ENCODE measurements around the gene CUBN.

CUBN gene

DNA sequence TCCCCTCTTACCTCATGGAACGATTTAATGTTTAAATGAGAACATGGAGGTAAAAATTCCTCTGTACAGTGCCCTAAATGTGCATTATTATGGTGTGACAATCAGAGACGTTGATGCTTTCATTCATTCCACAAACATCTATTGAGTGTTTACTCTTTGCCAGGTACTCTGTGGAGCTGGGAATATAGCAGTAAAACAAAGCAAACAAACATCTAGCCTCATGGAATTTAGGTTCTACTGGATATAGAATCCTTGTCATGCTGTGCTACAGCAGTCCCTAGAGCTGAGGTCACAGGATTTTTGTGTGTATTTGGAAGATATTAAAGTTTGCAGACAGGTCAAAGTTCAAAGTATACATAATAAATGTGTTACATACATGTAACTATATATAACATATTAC lies 140.7 kb downstream of the CUBN start:
- ChIA-PET POLR2A (no interaction called here), CTCF (interaction anchor here (1.6 kb wide), 1 partner anchor 21 kb away, joined by 6 read pairs; no protein-coding TSS in a partner anchor)
- Histone ChIP-seq H3K27ac (ENCODE audit: extremely low read depth, low read depth, low read length) (no peak overlapping the region), H3K4me1 (ENCODE audit: control insufficient read depth, insufficient read depth, low read length) (no peaks in the 10 kb centered on the region), H3K9me3 (ENCODE audit: control insufficient read depth, insufficient read depth, low read depth, low read length) (no peaks in the 10 kb centered on the region), H3K36me3 (ENCODE audit: control insufficient read depth in 2 of 2, insufficient read depth in 1 of 2, low read length in 2 of 2) (no peaks in the 10 kb centered on the region), H3K4me3 (ENCODE audit: low read depth, low read length) (no peak overlapping the region)
- no peak for TF ChIP-seq ZFHX2 (tag by site-specific recombination; conservative IDR thresholded peaks at IDR 0.05)
- TF ChIP-seq ZNF366 (tag by site-specific recombination; conservative IDR thresholded peaks at IDR 0.05), result no peak
- TF ChIP-seq, protein P1, sequence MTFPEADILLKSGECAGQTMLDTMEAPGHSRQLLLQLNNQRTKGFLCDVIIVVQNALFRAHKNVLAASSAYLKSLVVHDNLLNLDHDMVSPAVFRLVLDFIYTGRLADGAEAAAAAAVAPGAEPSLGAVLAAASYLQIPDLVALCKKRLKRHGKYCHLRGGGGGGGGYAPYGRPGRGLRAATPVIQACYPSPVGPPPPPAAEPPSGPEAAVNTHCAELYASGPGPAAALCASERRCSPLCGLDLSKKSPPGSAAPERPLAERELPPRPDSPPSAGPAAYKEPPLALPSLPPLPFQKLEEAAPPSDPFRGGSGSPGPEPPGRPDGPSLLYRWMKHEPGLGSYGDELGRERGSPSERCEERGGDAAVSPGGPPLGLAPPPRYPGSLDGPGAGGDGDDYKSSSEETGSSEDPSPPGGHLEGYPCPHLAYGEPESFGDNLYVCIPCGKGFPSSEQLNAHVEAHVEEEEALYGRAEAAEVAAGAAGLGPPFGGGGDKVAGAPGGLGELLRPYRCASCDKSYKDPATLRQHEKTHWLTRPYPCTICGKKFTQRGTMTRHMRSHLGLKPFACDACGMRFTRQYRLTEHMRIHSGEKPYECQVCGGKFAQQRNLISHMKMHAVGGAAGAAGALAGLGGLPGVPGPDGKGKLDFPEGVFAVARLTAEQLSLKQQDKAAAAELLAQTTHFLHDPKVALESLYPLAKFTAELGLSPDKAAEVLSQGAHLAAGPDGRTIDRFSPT (tag by site-specific recombination; IDR thresholded peaks at IDR 0.05), result no peak
- TF ChIP-seq, protein P2, sequence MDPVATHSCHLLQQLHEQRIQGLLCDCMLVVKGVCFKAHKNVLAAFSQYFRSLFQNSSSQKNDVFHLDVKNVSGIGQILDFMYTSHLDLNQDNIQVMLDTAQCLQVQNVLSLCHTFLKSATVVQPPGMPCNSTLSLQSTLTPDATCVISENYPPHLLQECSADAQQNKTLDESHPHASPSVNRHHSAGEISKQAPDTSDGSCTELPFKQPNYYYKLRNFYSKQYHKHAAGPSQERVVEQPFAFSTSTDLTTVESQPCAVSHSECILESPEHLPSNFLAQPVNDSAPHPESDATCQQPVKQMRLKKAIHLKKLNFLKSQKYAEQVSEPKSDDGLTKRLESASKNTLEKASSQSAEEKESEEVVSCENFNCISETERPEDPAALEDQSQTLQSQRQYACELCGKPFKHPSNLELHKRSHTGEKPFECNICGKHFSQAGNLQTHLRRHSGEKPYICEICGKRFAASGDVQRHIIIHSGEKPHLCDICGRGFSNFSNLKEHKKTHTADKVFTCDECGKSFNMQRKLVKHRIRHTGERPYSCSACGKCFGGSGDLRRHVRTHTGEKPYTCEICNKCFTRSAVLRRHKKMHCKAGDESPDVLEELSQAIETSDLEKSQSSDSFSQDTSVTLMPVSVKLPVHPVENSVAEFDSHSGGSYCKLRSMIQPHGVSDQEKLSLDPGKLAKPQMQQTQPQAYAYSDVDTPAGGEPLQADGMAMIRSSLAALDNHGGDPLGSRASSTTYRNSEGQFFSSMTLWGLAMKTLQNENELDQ (tag by site-specific recombination; IDR thresholded peaks at IDR 0.05; ENCODE audit: low read depth), result no peak
- no peak for TF ChIP-seq ZNF37A (tag by site-specific recombination; IDR thresholded peaks at IDR 0.05)
- no peak for TF ChIP-seq WT1 (tag by site-specific recombination; IDR thresholded peaks at IDR 0.05)
- no peak for TF ChIP-seq ZNF350 (tag by site-specific recombination; IDR thresholded peaks at IDR 0.05)
- TF ChIP-seq, protein P3, sequence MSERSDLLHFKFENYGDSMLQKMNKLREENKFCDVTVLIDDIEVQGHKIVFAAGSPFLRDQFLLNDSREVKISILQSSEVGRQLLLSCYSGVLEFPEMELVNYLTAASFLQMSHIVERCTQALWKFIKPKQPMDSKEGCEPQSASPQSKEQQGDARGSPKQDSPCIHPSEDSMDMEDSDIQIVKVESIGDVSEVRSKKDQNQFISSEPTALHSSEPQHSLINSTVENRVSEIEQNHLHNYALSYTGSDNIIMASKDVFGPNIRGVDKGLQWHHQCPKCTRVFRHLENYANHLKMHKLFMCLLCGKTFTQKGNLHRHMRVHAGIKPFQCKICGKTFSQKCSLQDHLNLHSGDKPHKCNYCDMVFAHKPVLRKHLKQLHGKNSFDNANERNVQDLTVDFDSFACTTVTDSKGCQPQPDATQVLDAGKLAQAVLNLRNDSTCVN (tag by site-specific recombination; optimal IDR thresholded peaks at IDR 0.05), result no peak
- TF ChIP-seq ZNF571 (tag by site-specific recombination; IDR thresholded peaks at IDR 0.05), result no peak
- TF ChIP-seq HOXD13 (CRISPR knock-in tag; IDR thresholded peaks at IDR 0.05; ENCODE audit: borderline replicate concordance), result no peak
- no peak for TF ChIP-seq ZSCAN23 (tag by site-specific recombination; IDR thresholded peaks at IDR 0.05)
- TF ChIP-seq, protein P4, sequence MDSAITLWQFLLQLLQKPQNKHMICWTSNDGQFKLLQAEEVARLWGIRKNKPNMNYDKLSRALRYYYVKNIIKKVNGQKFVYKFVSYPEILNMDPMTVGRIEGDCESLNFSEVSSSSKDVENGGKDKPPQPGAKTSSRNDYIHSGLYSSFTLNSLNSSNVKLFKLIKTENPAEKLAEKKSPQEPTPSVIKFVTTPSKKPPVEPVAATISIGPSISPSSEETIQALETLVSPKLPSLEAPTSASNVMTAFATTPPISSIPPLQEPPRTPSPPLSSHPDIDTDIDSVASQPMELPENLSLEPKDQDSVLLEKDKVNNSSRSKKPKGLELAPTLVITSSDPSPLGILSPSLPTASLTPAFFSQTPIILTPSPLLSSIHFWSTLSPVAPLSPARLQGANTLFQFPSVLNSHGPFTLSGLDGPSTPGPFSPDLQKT (IDR thresholded peaks at IDR 0.05; ENCODE audit: borderline replicate concordance, low read depth, low read length), result no peak
- no peak for TF ChIP-seq ZBTB17 (tag by site-specific recombination; IDR thresholded peaks at IDR 0.05)
- no peak for TF ChIP-seq REPIN1 (tag by site-specific recombination; IDR thresholded peaks at IDR 0.05; ENCODE audit: low read depth)

DNA sequence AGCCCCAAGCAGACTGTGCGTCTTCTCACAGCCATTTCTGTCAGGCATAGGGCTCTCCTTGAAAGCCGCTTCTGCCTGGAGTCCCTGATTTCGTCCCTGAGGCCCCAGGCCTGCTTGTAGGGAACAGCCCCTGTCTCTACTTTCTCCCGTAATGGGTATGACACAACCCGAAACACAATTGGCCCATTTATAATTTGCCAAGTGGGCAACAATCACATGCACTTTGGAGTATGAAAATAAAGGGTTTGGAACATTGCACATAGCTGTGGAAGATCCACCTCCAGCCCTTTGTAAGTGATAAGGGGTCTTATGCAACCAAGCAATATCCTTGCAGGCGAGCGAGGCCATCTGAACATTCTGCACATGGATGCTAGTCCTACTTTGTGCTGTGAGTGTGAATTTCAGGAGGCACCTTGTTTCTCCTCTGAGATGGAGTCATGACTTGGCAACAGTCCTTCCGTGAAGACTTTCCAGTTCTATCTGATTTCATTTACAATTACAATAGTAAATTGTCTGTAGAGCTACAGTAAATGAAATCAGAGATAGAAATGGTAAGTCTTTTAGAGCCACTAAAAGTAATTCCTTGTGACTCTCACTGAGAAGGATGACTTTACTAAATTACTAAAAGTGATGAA lies 141.5 kb downstream of the CUBN start:
- CTCF ChIA-PET, result interaction anchor here (0.6 kb wide), 1 partner anchor 503 kb away, joined by 3 read pairs; no protein-coding TSS in a partner anchor
- Histone ChIP-seq H3K4me1 (ENCODE audit: control insufficient read depth, insufficient read depth, low read length) (no peaks in the 10 kb centered on the region), H3K9me3 (ENCODE audit: control insufficient read depth, insufficient read depth, low read depth, low read length) (no peaks in the 10 kb centered on the region), H3K27ac (ENCODE audit: extremely low read depth, low read depth, low read length) (no peak overlapping the region), H3K36me3 (ENCODE audit: control insufficient read depth in 2 of 2, insufficient read depth in 1 of 2, low read length in 2 of 2) (no peaks in the 10 kb centered on the region), H3K4me3 (ENCODE audit: low read depth, low read length) (no peak overlapping the region)
- POLR2A ChIA-PET, result interaction anchor here (0.6 to 1.3 kb wide), 4 partner anchors 18 to 459 kb away, joined by 3 to 5 read pairs (median 4); partner anchors contain the start of gene VIM
- TF ChIP-seq BCL11B (tag by site-specific recombination; IDR thresholded peaks at IDR 0.05; ENCODE audit: low read depth) (no peak), SCRT2 (tag by site-specific recombination; IDR thresholded peaks at IDR 0.05) (no peak), YY1 (tag by site-specific recombination; IDR thresholded peaks at IDR 0.05) (no peak), ZNF621 (tag by site-specific recombination; IDR thresholded peaks at IDR 0.05) (no peak), HOXD13 (CRISPR knock-in tag; IDR thresholded peaks at IDR 0.05; ENCODE audit: borderline replicate concordance) (no peak), ZNF114 (tag by site-specific recombination; IDR thresholded peaks at IDR 0.05) (no peak), ZNF341 (tag by site-specific recombination; IDR thresholded peaks at IDR 0.05; ENCODE audit: low read depth) (no peak), GLIS1 (tag by site-specific recombination; IDR thresholded peaks at IDR 0.05) (no peak), KLF16 (tag by site-specific recombination; IDR thresholded peaks at IDR 0.05) (no peak), ZNF843 (tag by site-specific recombination; IDR thresholded peaks at IDR 0.05) (no peak), ZNF37A (tag by site-specific recombination; IDR thresholded peaks at IDR 0.05) (no peak), ZNF140 (tag by site-specific recombination; IDR thresholded peaks at IDR 0.05) (no peak), ZNF266 (tag by site-specific recombination; IDR thresholded peaks at IDR 0.05; ENCODE audit: low read depth) (no peak), ZNF2 (tag by site-specific recombination; IDR thresholded peaks at IDR 0.05) (no peak)
- TF ChIP-seq, protein P5, sequence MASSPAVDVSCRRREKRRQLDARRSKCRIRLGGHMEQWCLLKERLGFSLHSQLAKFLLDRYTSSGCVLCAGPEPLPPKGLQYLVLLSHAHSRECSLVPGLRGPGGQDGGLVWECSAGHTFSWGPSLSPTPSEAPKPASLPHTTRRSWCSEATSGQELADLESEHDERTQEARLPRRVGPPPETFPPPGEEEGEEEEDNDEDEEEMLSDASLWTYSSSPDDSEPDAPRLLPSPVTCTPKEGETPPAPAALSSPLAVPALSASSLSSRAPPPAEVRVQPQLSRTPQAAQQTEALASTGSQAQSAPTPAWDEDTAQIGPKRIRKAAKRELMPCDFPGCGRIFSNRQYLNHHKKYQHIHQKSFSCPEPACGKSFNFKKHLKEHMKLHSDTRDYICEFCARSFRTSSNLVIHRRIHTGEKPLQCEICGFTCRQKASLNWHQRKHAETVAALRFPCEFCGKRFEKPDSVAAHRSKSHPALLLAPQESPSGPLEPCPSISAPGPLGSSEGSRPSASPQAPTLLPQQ (tag by site-specific recombination; IDR thresholded peaks at IDR 0.05), result no peak
